SK-N-MC (cell line): ENCODE results near the gene TLK2.

Experiments
- EZH2 ChIP-seq: fragments of 200-600 bp; sonication (generic); IDR thresholded peaks from one replicate; pipeline ENCODE4 v1.6.1; 2017; ENCODE audit warnings: antibody characterized with exemption
- FOXP2 ChIP-seq: optimal IDR thresholded peaks from 2 replicates; pipeline ENCODE3; 2011; ENCODE audit warnings: mild to moderate bottlenecking, moderate library complexity; ENCODE audit not compliant: insufficient read depth; ENCODE audit errors: extremely low read length, control extremely low read depth
- POLR2AphosphoS5 ChIP-seq: IDR thresholded peaks from 2 replicates; pipeline ENCODE4 v1.6.1; 2012; ENCODE audit warnings: mild to moderate bottlenecking, low read depth, low read length, borderline replicate concordance

GRCh38 chr17:62628831-62629555 lies 150.4 kb downstream of the TLK2 start:
- TF ChIP-seq EZH2 (no peak), POLR2AphosphoS5 (no peak), FOXP2 (no peak)
